HEK293 (cell line): ENCODE data around the gene TBC1D14.

Experiments
- CTCF ChIA-PET: fragments of 350-600 bp; formaldehyde crosslinking; extraction: SDS; loops from one replicate; lab custom pipeline; 2021; ENCODE audit warnings: antibody characterized with exemption; lab: Yijun Ruan, JAX
- POLR2A ChIA-PET: fragments of 300-600 bp; formaldehyde crosslinking; extraction: SDS; loops from one replicate; lab custom pipeline; 2020; ENCODE audit warnings: antibody characterized with exemption, inconsistent platforms; lab: Yijun Ruan, JAX
- H3K27ac ChIP-seq: fragments of 200-500 bp; sonication (Bioruptor generic); 2 replicates; pipeline ENCODE4 v1.5.1; 2014; ENCODE audit warnings: low read depth, low read length, control low read depth, inconsistent platforms; ENCODE audit errors: extremely low read depth
- H3K36me3 ChIP-seq, 2 experiments: fragments of 200-500 bp in 1 of 2; sonication (Bioruptor generic) in 1 of 2; 1 replicate in 1 of 2; 2 replicates in 1 of 2; pipeline ENCODE4 v1.5.1; 2014 to 2017; ENCODE audit warnings: inconsistent platforms in 2 of 2, low read length in 2 of 2; ENCODE audit not compliant: control insufficient read depth in 2 of 2, insufficient read depth in 1 of 2
- H3K4me1 ChIP-seq: fragments of 200-500 bp; sonication (Bioruptor generic); 2 replicates; pipeline ENCODE4 v1.5.1; 2014; ENCODE audit warnings: mild to moderate bottlenecking, low read length, inconsistent platforms; ENCODE audit not compliant: control insufficient read depth, insufficient read depth
- H3K4me3 ChIP-seq: 2 replicates; pipeline ENCODE4 v1.5.1; 2011; ENCODE audit warnings: low read depth, mild to moderate bottlenecking, control low read depth, low read length, moderate library complexity
- H3K9me3 ChIP-seq: fragments of 200-500 bp; sonication (Bioruptor generic); 2 replicates; pipeline ENCODE4 v1.5.1; 2014; ENCODE audit warnings: low read depth, low read length, inconsistent platforms; ENCODE audit not compliant: control insufficient read depth, insufficient read depth
- FEZF1 ChIP-seq: fragments of 450-650 bp; formaldehyde crosslinking; IDR thresholded peaks from 2 replicates; pipeline ENCODE4 v1.5.1; 2016; ENCODE audit warnings: missing biosample characterization, missing genetic modification characterization
- GLI4 ChIP-seq: fragments of 450-650 bp; formaldehyde crosslinking; IDR thresholded peaks from 2 replicates; pipeline ENCODE4 v1.5.1; 2016; ENCODE audit warnings: missing biosample characterization, missing genetic modification characterization
- GLIS2 ChIP-seq: fragments of 450-650 bp; formaldehyde crosslinking; IDR thresholded peaks from 2 replicates; pipeline ENCODE4 v1.5.1; 2016; ENCODE audit warnings: missing biosample characterization, missing genetic modification characterization
- PRDM10 ChIP-seq: fragments of 450-650 bp; formaldehyde crosslinking; IDR thresholded peaks from 2 replicates; pipeline ENCODE4 v1.5.1; 2016; ENCODE audit warnings: missing biosample characterization, missing genetic modification characterization
- ZBTB48 ChIP-seq: fragments of 450-650 bp; formaldehyde crosslinking; IDR thresholded peaks from 2 replicates; pipeline ENCODE4 v1.5.1; 2016; ENCODE audit warnings: missing biosample characterization, missing genetic modification characterization
- ZBTB6 ChIP-seq: fragments of 450-650 bp; formaldehyde crosslinking; IDR thresholded peaks from 2 replicates; pipeline ENCODE4 v1.5.1; 2017; ENCODE audit warnings: missing biosample characterization, missing genetic modification characterization
- ZFP37 ChIP-seq: fragments of 450-650 bp; formaldehyde crosslinking; IDR thresholded peaks from 2 replicates; pipeline ENCODE4 v1.5.1; 2016; ENCODE audit warnings: missing biosample characterization, missing genetic modification characterization
- ZNF16 ChIP-seq: fragments of 450-650 bp; formaldehyde crosslinking; IDR thresholded peaks from 2 replicates; pipeline ENCODE4 v1.5.1; 2016; ENCODE audit warnings: low read depth, missing biosample characterization, missing genetic modification characterization
- ZNF302 ChIP-seq: fragments of 450-650 bp; formaldehyde crosslinking; IDR thresholded peaks from 2 replicates; pipeline ENCODE4 v1.5.1; 2016; ENCODE audit warnings: missing biosample characterization, missing genetic modification characterization, low read depth
- ZNF311 ChIP-seq: fragments of 450-650 bp; formaldehyde crosslinking; IDR thresholded peaks from 2 replicates; pipeline ENCODE4 v1.5.1; 2017; ENCODE audit warnings: missing biosample characterization, missing genetic modification characterization, borderline replicate concordance
- ZNF366 ChIP-seq: fragments of 450-650 bp; formaldehyde crosslinking; conservative IDR thresholded peaks from 2 replicates; pipeline ENCODE4 v1.5.1; 2016; ENCODE audit warnings: missing biosample characterization, missing genetic modification characterization
- ZNF391 ChIP-seq: fragments of 450-650 bp; formaldehyde crosslinking; IDR thresholded peaks from 2 replicates; pipeline ENCODE4 v1.5.1; 2016; ENCODE audit warnings: low read depth, missing biosample characterization, missing genetic modification characterization, borderline replicate concordance
- ZNF423 ChIP-seq: fragments of 450-650 bp; formaldehyde crosslinking; IDR thresholded peaks from 2 replicates; pipeline ENCODE4 v1.5.1; 2016; ENCODE audit warnings: missing biosample characterization, missing genetic modification characterization
- ZNF549 ChIP-seq: fragments of 450-650 bp; IDR thresholded peaks from 2 replicates; pipeline ENCODE4 v1.5.1; 2018; ENCODE audit warnings: missing biosample characterization, missing genetic modification characterization, mild to moderate bottlenecking, inconsistent platforms, moderate library complexity
- ZNF555 ChIP-seq: fragments of 450-650 bp; formaldehyde crosslinking; conservative IDR thresholded peaks from 2 replicates; pipeline ENCODE4 v1.5.1; 2017; ENCODE audit warnings: missing biosample characterization, mild to moderate bottlenecking, missing genetic modification characterization, inconsistent platforms
- ZNF654 ChIP-seq: fragments of 450-650 bp; formaldehyde crosslinking; IDR thresholded peaks from 2 replicates; pipeline ENCODE4 v1.5.1; 2016; ENCODE audit warnings: low read depth, missing biosample characterization, missing genetic modification characterization
- ZSCAN18 ChIP-seq: fragments of 450-650 bp; formaldehyde crosslinking; IDR thresholded peaks from 2 replicates; pipeline ENCODE4 v1.5.1; 2016; ENCODE audit warnings: missing biosample characterization, missing genetic modification characterization
- TF ChIP-seq, protein P1 (sequence below): fragments of 450-650 bp; formaldehyde crosslinking; IDR thresholded peaks from 2 replicates; pipeline ENCODE4 v1.5.1; 2017; ENCODE audit warnings: missing biosample characterization, missing genetic modification characterization
- TF ChIP-seq, protein P2 (sequence below): fragments of 450-650 bp; formaldehyde crosslinking; IDR thresholded peaks from 2 replicates; pipeline ENCODE4 v1.5.1; 2016; ENCODE audit warnings: missing biosample characterization, missing genetic modification characterization
- TF ChIP-seq, protein P3 (sequence below): fragments of 450-650 bp; formaldehyde crosslinking; IDR thresholded peaks from 2 replicates; pipeline ENCODE4 v1.5.1; 2016; ENCODE audit warnings: missing biosample characterization, missing genetic modification characterization
- TF ChIP-seq, protein P4 (sequence below): fragments of 450-650 bp; formaldehyde crosslinking; IDR thresholded peaks from 2 replicates; pipeline ENCODE4 v1.5.1; 2016; ENCODE audit warnings: missing biosample characterization, missing genetic modification characterization

Gene TBC1D14

GRCh38 chr4:6917461-6918271 is 8.0 kb downstream of the TBC1D14 start (continued):
- TF ChIP-seq PRDM10 (peak; percentile 62), GLIS2 (tag by site-specific recombination) (peak; percentile 79)
- TF ChIP-seq, protein P1, sequence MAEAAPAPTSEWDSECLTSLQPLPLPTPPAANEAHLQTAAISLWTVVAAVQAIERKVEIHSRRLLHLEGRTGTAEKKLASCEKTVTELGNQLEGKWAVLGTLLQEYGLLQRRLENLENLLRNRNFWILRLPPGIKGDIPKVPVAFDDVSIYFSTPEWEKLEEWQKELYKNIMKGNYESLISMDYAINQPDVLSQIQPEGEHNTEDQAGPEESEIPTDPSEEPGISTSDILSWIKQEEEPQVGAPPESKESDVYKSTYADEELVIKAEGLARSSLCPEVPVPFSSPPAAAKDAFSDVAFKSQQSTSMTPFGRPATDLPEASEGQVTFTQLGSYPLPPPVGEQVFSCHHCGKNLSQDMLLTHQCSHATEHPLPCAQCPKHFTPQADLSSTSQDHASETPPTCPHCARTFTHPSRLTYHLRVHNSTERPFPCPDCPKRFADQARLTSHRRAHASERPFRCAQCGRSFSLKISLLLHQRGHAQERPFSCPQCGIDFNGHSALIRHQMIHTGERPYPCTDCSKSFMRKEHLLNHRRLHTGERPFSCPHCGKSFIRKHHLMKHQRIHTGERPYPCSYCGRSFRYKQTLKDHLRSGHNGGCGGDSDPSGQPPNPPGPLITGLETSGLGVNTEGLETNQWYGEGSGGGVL (tag by site-specific recombination), result no peak

- POLR2A ChIA-PET, result no interaction called here
- no peak overlapping the region for H3K27ac ChIP-seq
- H3K36me3 ChIP-seq, result peaks cover 0 to 3% of the 10 kb centered on the region in 2 experiments; a peak in 1 of 3 replicates
- peaks cover 6% of the 10 kb centered on the region for H3K4me1 ChIP-seq
- CTCF ChIA-PET, result interaction anchor here (1.0 to 1.1 kb wide), 2 partner anchors 56 to 229 kb away, joined by 3 read pairs; no protein-coding TSS in a partner anchor
- TF ChIP-seq FEZF1 (tag by site-specific recombination), result peak; percentile 30; the same call in 1 of the 2 replicates
- TF ChIP-seq ZBTB6 (tag by site-specific recombination), result no peak
- TF ChIP-seq GLI4 (tag by site-specific recombination), result no peak
- H3K9me3 ChIP-seq, result no peaks in the 10 kb centered on the region
- H3K4me3 ChIP-seq, result no peak overlapping the region
Measured at GRCh38 chr4:6918338-6918737, 8.7 kb downstream of the TBC1D14 start.

- Histone ChIP-seq H3K9me3 (no peaks in the 10 kb centered on the region), H3K4me3 (no peak overlapping the region), H3K4me1 (peaks cover 6% of the 10 kb centered on the region), H3K36me3 (peaks cover 0 to 21% of the 10 kb centered on the region in 2 experiments; a peak in 1 of 3 replicates), H3K27ac (no peak overlapping the region)
- ChIA-PET POLR2A (no interaction called here), CTCF (no interaction called here)
- TF ChIP-seq ZNF311 (tag by site-specific recombination) (no peak), ZNF549 (tag by site-specific recombination) (no peak), ZNF654 (tag by site-specific recombination) (no peak), ZSCAN18 (tag by site-specific recombination) (no peak), ZNF302 (tag by site-specific recombination) (no peak), ZFP37 (no peak), ZNF555 (no peak), ZNF391 (tag by site-specific recombination) (no peak), ZNF16 (tag by site-specific recombination) (no peak), ZBTB48 (tag by site-specific recombination) (no peak), ZNF366 (tag by site-specific recombination) (no peak), ZNF423 (no peak)
- TF ChIP-seq, protein P2, sequence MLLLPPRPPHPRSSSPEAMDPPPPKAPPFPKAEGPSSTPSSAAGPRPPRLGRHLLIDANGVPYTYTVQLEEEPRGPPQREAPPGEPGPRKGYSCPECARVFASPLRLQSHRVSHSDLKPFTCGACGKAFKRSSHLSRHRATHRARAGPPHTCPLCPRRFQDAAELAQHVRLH (tag by site-specific recombination), result no peak
- TF ChIP-seq, protein P3, sequence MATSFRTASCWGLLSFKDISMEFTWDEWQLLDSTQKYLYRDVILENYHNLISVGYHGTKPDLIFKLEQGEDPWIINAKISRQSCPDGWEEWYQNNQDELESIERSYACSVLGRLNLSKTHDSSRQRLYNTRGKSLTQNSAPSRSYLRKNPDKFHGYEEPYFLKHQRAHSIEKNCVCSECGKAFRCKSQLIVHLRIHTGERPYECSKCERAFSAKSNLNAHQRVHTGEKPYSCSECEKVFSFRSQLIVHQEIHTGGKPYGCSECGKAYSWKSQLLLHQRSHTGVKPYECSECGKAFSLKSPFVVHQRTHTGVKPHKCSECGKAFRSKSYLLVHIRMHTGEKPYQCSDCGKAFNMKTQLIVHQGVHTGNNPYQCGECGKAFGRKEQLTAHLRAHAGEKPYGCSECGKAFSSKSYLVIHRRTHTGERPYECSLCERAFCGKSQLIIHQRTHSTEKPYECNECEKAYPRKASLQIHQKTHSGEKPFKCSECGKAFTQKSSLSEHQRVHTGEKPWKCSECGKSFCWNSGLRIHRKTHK, result no peak
- TF ChIP-seq, protein P4, sequence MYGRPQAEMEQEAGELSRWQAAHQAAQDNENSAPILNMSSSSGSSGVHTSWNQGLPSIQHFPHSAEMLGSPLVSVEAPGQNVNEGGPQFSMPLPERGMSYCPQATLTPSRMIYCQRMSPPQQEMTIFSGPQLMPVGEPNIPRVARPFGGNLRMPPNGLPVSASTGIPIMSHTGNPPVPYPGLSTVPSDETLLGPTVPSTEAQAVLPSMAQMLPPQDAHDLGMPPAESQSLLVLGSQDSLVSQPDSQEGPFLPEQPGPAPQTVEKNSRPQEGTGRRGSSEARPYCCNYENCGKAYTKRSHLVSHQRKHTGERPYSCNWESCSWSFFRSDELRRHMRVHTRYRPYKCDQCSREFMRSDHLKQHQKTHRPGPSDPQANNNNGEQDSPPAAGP (tag by site-specific recombination), result no peak
Measured at GRCh38 chr4:6920171-6920570, 10.5 kb downstream of the TBC1D14 start.
